ENCODE results near the gene HSPA4.

GRCh38 chr5:133041910-133042309, 9.9 kb upstream of the HSPA4 start:
- TF ChIP-seq REST (IDR thresholded peaks at IDR 0.05; ENCODE audit: unreplicated experiment) (no peak), CTCF (conservative IDR thresholded peaks at IDR 0.05; ENCODE audit: low read depth in 2 of 2) (no peak), POLR2AphosphoS5 (IDR thresholded peaks at IDR 0.05; ENCODE audit: low read depth) (no peak), EZH2phosphoT487 (IDR thresholded peaks at IDR 0.05; ENCODE audit: unreplicated experiment) (no peak), STAT1 (IDR thresholded peaks at IDR 0.05; ENCODE audit: unreplicated experiment) (no peak), EZH2 (IDR thresholded peaks at IDR 0.05; ENCODE audit: low read depth, unreplicated experiment) (no peak), JUNB (IDR thresholded peaks at IDR 0.05; ENCODE audit: unreplicated experiment) (no peak)
